HG02870 (cell line): ENCODE measurements around the gene PARP2.
"Not testable (repeated sequence)": the region's sequence is repeated elsewhere in the genome, so short reads cannot be mapped to it uniquely, and the experiment has no call there.

Experiments
- ATAC-seq: cut with Tn5 transposase; IDR thresholded peaks from one replicate; pipeline ENCODE4 v1.9.1; 2021; ENCODE audit warnings: mild to moderate bottlenecking, moderate library complexity; ENCODE audit not compliant: unreplicated experiment

Gene PARP2

GRCh38 chr14:20346713-20347112 is 3.3 kb downstream of the PARP2 start:
- ATAC-seq, result no peak

- ATAC-seq, result no peak
Measured at GRCh38 chr14:20347747-20348146, 4.3 kb downstream of the PARP2 start.

DNA sequence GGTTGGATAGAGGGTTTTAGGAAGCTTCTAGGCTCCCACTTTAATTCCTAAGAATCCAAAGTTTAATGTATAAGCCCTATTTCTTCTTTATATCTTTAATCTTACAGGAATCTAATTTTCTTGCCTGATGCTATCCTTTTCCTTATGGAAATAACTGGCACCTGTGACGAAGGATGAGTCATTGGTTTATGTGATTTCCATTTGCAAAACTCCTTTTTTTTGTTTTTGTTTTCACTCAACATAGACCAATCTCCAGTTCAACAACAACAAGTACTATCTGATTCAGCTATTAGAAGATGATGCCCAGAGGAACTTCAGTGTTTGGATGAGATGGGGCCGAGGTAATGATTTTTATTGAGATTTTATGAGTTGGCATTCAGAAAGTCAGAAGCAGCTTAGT is 6.8 kb downstream of the PARP2 start:
- ATAC-seq, result no peak

DNA sequence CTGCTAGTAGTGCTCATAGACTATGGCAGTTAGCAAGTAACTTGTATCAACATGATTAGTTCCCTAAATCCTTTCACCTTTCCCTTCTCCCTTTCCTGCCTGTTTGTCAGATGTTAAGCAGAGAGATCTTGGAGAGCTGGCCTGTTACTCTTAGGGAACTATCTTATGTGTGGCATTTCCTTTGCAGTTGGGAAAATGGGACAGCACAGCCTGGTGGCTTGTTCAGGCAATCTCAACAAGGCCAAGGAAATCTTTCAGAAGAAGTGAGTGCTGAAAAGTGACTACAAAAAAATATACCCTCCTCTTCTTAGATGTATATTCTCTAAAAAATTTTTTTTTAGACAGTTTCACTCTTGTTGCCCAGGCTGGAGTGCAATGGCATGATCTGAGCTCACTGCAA is 7.4 kb downstream of the PARP2 start:
- ATAC-seq, result no peak

DNA sequence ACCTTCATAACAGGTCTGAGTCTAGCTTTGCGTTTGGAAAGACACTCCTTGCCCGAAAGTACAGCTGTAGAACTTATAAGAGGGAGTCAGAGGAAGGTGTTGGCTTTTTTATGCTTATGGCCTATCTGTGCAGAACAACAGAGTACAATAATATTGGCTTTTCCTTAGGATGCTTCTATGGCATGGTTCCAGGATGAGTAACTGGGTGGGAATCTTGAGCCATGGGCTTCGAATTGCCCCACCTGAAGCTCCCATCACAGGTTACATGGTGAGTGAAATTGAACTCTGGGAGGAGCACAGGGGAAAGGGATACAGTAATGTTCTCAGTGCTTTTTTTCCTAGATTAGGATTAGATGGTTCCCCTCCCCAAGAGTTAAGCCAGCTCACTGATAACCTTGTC is 13.0 kb downstream of the PARP2 start:
- ATAC-seq, result no peak

GRCh38 chr14:20358474-20358873 is 15.0 kb downstream of the PARP2 start:
- not testable (repeated sequence) for ATAC-seq

DNA sequence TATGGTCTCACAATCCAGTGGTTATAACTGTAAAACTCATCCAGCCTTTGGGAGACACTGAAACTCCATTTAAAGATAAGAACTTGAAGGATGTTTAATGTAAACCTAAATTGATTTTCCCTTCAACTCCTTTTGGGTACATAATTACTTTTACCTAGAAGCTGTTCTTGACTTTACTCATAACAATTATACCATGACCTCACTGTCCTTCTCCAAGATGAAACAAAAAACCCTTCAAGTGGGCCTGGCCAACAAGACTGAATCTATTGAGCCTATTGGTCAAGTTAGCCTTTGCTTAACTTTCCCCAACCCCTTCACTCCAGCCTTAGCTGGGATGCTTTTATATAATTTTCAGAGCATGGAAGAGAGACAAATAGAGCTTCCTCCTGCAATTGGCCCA is 22.5 kb downstream of the PARP2 start:
- no peak for ATAC-seq

- ATAC-seq, result no peak
Measured at GRCh38 chr14:20372796-20373195, 29.4 kb downstream of the PARP2 start.

DNA sequence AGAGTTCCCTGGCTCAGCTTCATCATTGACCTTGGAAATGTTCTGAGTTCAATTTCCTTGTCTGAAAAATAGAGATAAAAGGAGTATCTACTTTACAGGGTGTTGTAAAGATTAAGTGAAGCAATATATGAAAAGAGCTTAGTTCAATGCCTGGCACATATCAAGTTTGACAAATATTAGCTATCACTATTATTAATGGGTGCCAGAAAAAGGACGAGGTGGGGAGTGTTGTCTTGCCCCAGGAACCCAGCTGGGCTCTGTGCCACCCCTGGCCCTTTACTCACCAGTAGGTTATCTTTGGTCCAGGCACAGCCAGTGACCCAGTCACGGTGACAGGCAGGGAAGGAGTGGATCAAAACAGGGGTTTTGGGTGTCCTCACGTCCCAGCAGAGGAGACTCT is 32.0 kb downstream of the PARP2 start:
- no peak for ATAC-seq

DNA sequence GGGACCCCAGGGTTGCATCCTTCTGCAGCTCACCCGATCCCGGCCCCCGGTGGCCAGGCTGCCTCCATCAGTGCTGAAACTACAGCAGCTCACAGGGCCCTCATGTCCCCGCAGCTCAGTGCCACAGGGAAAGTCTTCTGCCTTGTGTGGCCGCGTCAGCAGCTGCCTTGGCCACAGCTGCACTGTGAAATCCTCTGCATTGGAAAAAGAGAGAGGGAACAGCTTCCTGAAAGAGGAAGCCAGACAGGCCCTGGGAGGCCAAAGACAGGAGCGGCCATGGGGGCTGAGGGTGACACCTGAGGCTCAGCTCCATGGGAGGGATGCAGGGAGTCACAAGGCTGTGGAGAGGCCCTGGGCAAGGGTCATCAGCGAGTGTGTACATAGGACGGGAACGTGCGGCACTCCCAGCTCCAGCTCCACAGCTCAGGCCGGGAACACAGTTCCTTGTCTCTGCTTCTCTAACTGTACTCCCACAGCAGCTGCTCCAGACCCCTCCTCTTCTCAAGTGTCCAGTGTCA is 32.7 kb downstream of the PARP2 start:
- no peak for ATAC-seq

GRCh38 chr14:20377171-20377570 is 33.7 kb downstream of the PARP2 start:
- ATAC-seq, result no peak

GRCh38 chr14:20379743-20380142 is 36.3 kb downstream of the PARP2 start:
- no peak for ATAC-seq

DNA sequence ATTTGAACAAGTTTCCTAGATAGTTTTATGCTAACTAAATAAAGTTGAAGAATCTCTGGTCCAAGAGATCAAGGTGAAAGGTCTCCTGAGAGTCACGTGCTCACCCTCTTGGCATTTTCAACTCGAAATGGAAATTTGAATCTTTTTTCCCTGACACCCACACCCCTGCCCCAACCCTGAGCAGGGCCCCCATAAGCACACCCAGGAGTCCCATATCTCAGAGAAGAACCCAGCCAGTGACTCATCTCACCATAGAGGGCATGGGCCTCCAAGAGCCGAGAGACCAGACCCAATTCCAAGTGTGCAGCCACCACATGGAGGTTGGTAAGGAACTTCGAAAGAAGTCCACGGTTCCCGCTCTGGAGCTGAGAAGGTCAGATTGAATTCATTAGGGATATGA is 37.2 kb downstream of the PARP2 start:
- ATAC-seq, result no peak

DNA sequence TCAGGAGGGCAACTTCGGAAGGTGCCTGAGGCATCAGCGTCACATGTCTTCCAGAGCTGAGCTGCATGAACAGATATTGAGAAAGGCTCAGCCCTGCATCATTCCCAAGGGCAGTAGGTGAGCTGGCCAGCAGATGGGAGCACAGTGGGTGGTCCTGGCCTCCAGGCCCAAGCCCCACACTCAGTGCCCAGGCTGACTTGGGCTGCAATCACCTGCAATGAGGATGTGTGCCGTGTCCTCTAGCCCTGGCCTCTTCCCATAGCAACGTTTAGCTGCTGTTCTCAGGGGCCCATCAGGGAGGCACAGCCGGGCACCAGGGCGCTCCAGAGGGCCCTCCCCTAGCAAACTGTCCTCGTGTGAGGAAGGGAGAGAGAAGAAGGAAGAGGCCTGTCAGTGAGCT is 37.9 kb downstream of the PARP2 start:
- no peak for ATAC-seq

- ATAC-seq, result no peak
Measured at GRCh38 chr14:20382526-20382925, 39.1 kb downstream of the PARP2 start.

DNA sequence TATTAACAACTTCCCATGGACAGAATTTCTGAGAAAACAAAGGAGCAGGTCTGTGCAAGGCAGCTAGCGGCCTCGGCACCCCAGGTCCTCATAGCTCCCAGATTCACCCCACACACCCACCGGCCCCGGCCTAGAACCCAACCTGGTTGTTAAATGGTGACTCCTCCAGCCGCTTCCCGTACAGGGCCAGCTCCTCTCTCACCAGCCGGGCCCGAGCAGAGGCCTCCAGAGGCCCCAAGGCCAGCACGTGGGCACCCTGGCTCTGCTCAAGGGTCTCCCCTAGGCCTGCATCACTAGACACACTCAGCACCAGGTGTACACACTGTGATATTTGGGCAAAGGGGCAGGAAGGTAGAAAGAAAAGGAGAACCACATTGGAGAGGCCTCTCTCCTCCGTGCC is 39.6 kb downstream of the PARP2 start:
- ATAC-seq, result no peak

GRCh38 chr14:20383636-20384035 is 40.2 kb downstream of the PARP2 start:
- ATAC-seq, result no peak

GRCh38 chr14:20384321-20384720 is 40.9 kb downstream of the PARP2 start:
- ATAC-seq, result no peak

- ATAC-seq, result no peak
Measured at GRCh38 chr14:20384886-20385285, 41.5 kb downstream of the PARP2 start.

- no peak for ATAC-seq
Measured at GRCh38 chr14:20386276-20386855, 42.9 kb downstream of the PARP2 start.

GRCh38 chr14:20387576-20387975 is 44.1 kb downstream of the PARP2 start:
- ATAC-seq, result peak; percentile 77

DNA sequence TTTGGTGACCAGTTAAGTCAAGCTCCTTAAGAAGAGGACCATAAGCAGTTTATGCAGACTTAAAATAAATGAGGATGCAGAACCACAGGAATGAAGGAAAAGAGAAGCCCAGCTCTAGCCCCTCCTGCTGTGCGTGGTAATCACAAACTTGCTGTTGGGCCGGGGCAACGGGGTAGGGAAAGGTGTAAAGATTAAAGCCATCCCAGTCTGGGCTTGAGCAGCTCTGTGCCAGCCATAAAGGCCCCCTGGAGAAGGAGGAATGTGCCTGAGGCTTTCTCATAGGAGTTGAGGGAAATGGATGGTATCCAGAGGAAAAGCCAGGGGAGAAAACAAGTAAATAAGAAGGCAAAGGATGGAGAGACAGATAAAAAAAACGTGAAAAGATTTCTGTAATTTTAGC is 44.7 kb downstream of the PARP2 start:
- ATAC-seq, result no peak

- ATAC-seq, result no peak
Measured at GRCh38 chr14:20391505-20391904, 48.1 kb downstream of the PARP2 start.
